ENCODE measurements around the gene TRIL. TPM values are rescaled to one million over a fixed set of nuclear protein-coding genes. Genes with fewer than 3 reads are reported as not detected.

The TRIL gene
- total RNA-seq, 1 experiment from 2014 or later, result not detected

- Histone ChIP-seq H3K9me2 (ENCODE audit: insufficient read depth) (no peaks in the 10 kb centered on the region), H3K4me1 (replicated peaks; ENCODE audit: insufficient read depth) (no peaks in the 10 kb centered on the region), H3K9me3 (ENCODE audit: insufficient read depth, low read depth) (peaks cover 7% of the 10 kb centered on the region; the same call in 1 of the 2 replicates), H3K4me3 (no peak overlapping the region), H3K27ac (no peak overlapping the region), H3F3A (ENCODE audit: insufficient read depth, low read depth) (no peaks in the 10 kb centered on the region), H3K4me2 (no peak overlapping the region), H4K20me1 (ENCODE audit: insufficient read depth) (no peaks in the 10 kb centered on the region), H3K36me3 (ENCODE audit: low read depth) (no peaks in the 10 kb centered on the region), H2AFZ (no peak overlapping the region), H3K27me3 (ENCODE audit: insufficient read depth, low read depth) (no peaks in the 10 kb centered on the region), H3K79me2 (ENCODE audit: low read depth) (no peaks in the 10 kb centered on the region)
- TF ChIP-seq CTCF (conservative IDR thresholded peaks at IDR 0.05) (no peak), EZH2 (IDR thresholded peaks at IDR 0.05; ENCODE audit: low read depth) (no peak)
- no TSS peak for BruUV-seq (replicated peaks)
- no peak for DNase-seq
- intact Hi-C loops (cut with micrococcal nuclease; ENCODE audit: unreplicated experiment), result no loop called here
- POLR2A ChIA-PET (ENCODE audit: unreplicated experiment), result interaction anchor here (0.6 kb wide), 1 partner anchor 686 kb away, joined by 3 read pairs; no protein-coding TSS in a partner anchor
- CTCF ChIA-PET, result no interaction called here
Measured at GRCh38 chr7:28993371-28993770, 35.2 kb upstream of the TRIL start.

GRCh38 chr7:28992798-28993197 is 34.7 kb upstream of the TRIL start:
- BruUV-seq (replicated peaks), result no TSS peak
- H4K20me1 ChIP-seq (ENCODE audit: insufficient read depth), result no peaks in the 10 kb centered on the region
- intact Hi-C loops (cut with micrococcal nuclease; ENCODE audit: unreplicated experiment), result no loop called here
- H3K79me2 ChIP-seq (ENCODE audit: low read depth), result no peaks in the 10 kb centered on the region
- H3K27ac ChIP-seq, result no peak overlapping the region
- no peaks in the 10 kb centered on the region for H3K4me1 ChIP-seq (replicated peaks; ENCODE audit: insufficient read depth)
- no peaks in the 10 kb centered on the region for H3F3A ChIP-seq (ENCODE audit: insufficient read depth, low read depth)
- ChIA-PET CTCF (no interaction called here), POLR2A (ENCODE audit: unreplicated experiment) (no interaction called here)
- H3K27me3 ChIP-seq (ENCODE audit: insufficient read depth, low read depth), result no peaks in the 10 kb centered on the region
- H3K9me3 ChIP-seq (ENCODE audit: insufficient read depth, low read depth), result peaks cover 7% of the 10 kb centered on the region; the same call in 1 of the 2 replicates
- TF ChIP-seq EZH2 (IDR thresholded peaks at IDR 0.05; ENCODE audit: low read depth), result no peak
- no peak for TF ChIP-seq CTCF (conservative IDR thresholded peaks at IDR 0.05)
- H3K4me3 ChIP-seq, result no peak overlapping the region
- no peak for DNase-seq
- no peaks in the 10 kb centered on the region for H3K36me3 ChIP-seq (ENCODE audit: low read depth)
- no peaks in the 10 kb centered on the region for H3K9me2 ChIP-seq (ENCODE audit: insufficient read depth)
- H2AFZ ChIP-seq, result no peak overlapping the region
- H3K4me2 ChIP-seq, result no peak overlapping the region

GRCh38 chr7:28990200-28990960 is 32.2 kb upstream of the TRIL start:
- Histone ChIP-seq H2AFZ (no peak overlapping the region), H3K79me2 (ENCODE audit: low read depth) (no peaks in the 10 kb centered on the region), H3F3A (ENCODE audit: insufficient read depth, low read depth) (no peaks in the 10 kb centered on the region), H3K9me2 (ENCODE audit: insufficient read depth) (no peaks in the 10 kb centered on the region), H3K9me3 (ENCODE audit: insufficient read depth, low read depth) (peaks cover 7% of the 10 kb centered on the region; the same call in 1 of the 2 replicates), H4K20me1 (ENCODE audit: insufficient read depth) (no peaks in the 10 kb centered on the region), H3K27ac (no peak overlapping the region), H3K4me1 (replicated peaks; ENCODE audit: insufficient read depth) (0 out of 2 replicates have a peak, but pooled peaks cover 7% of the 10 kb centered on the region), H3K27me3 (ENCODE audit: insufficient read depth, low read depth) (no peaks in the 10 kb centered on the region), H3K4me2 (no peak overlapping the region), H3K4me3 (no peak overlapping the region), H3K36me3 (ENCODE audit: low read depth) (no peaks in the 10 kb centered on the region)
- TF ChIP-seq CTCF (conservative IDR thresholded peaks at IDR 0.05) (no peak), EZH2 (IDR thresholded peaks at IDR 0.05; ENCODE audit: low read depth) (no peak)
- ChIA-PET POLR2A (ENCODE audit: unreplicated experiment) (no interaction called here), CTCF (no interaction called here)
- BruUV-seq (replicated peaks), result no TSS peak
- no peak for DNase-seq
- intact Hi-C loops (cut with micrococcal nuclease; ENCODE audit: unreplicated experiment), result no loop called here
